GM18858 (cell line): ENCODE measurements around the gene SVBP.

ENCODE experiments used
- ATAC-seq: cut with Tn5 transposase; IDR thresholded peaks from one replicate; pipeline ENCODE4 v1.9.1; 2021; ENCODE audit not compliant: unreplicated experiment

SVBP gene

DNA sequence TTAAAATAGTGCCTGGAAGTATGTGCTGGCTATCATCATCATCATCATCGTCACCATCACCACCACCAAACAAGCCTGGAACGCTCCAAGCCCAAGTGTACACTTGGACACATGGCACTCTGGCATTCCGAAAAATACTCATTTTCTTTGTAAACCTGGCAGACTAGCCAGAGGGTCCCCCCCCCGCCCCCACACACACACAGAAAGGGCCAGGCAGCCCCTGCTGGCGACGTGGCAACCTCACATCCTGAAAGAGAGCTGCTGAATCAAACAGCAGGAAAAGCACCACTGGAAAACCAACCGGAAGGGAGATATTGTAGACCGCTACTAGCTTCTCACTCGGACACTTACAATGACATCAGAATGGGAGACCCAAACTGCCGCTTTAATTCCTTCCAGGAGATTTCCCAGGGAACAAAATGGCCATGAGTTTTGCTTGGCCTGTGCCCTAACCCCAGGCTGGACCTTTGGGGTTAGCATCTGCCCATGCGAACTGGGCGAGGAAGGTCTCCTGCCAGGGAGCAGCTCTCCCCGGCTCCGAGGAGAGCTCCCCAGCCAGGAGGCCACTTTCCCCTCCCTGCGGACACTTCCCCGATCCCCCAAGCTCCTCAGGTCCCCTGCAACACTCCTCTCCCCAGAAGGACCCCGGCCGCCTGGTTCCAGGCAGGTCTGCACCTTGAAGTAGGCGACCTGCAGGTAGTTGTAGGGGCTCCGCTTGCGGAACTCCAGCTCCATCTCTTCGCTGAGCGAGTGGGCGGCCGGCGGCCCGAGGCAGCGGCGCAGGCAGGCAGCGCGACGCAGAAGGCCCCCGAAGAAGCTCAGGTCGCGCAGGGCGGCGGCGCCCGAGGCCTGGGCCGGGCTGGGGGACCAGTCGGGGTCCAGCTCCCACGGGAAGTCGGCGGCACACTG lies 51.1 kb downstream of the SVBP start:
- ATAC-seq = peak; percentile 12

DNA sequence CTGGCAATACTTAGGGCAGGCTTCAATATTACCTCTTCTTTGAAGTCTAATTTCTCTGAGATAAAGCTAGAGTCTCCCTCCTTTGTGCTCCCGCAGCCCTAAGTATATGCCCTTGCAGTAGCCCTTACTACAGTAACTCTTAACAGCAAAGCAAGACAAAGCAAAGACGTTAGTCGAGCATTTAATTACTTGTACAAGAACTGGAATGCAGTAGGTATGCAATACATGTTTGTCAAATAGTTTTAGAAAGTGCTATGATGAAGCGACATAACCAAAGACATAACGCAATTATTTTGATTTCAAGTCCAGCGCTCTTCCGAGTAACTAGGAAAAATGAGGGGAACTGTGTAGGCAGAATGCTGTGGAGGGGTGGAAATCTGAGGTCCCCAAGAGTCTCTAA lies 51.9 kb downstream of the SVBP start:
- no peak for ATAC-seq

DNA sequence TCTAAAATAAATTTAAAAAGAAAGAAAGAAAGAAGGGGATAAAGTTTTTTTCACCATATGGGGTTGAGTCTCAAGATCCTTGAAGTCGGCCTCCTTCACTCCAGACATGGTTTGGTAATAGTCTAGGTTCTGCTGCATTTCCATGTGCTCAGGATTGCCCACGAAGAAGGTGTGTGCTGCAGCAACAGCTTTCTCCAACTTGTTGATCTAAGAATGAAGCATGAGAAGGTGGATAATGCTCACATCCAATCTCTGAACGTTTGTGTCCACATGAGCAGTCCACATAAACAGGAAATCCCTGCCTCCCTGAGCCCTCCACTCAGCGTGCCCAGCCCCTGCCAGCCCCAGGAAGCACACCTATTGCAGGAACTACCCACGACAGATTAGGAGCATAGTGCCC lies 54.9 kb downstream of the SVBP start:
- ATAC-seq = no peak

DNA sequence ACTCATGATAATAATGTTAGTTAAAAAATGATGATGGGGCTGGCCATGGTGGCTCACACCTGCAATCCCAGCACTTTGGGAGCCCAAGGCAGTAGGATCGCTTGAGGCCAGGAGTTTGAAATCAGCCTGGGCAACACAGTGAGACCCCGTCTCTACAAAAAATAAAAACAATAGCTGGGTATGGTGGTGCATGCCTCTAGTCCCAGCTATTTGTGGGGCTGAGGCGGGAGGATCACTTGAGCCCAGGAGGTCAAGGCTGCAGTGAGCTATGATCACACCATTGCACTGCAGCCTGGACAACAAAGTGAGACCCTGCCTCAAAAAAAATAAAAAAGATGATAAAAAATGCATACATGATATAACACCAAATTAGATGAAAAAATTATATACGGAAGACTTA lies 55.6 kb downstream of the SVBP start:
- ATAC-seq = no peak

DNA sequence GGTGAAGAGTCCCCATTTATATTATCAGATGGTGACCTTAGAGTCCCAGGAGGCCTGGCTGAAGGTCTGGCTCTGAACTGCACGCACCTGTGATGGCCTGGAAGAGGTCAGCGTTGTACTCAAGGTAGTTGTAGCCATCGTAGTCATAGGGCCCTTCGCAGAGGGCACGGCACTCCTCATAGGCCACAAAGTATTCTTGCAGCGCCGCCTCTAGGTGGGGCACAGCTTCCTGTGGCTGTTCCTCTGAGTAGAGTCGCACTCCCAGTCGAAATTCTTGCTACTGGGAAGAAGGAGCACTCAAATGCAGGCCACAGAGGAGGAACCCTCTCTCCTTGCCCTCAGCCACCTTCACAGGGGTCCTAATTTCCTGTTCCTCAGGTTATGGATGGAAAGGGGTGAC lies 58.1 kb downstream of the SVBP start:
- ATAC-seq = no peak

DNA sequence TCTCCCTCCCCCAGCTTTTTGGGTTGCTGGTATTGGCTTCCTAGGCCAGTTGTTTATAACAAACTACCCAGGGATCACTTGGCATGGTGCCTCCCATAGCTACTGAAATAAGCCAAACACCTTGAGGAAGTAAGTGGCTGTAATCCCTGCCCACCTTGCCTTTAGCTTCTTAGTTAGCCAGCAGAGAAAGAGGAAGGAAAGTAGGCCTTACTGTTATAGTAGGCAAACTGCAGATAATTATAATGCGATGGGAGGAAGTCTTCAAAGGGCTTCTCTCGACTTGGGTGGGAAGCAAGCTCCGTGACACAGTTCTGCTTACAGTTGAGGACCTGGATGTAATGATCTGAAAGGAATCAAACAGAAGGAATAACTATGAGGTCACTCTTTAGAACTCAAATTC lies 58.6 kb downstream of the SVBP start:
- no peak for ATAC-seq

DNA sequence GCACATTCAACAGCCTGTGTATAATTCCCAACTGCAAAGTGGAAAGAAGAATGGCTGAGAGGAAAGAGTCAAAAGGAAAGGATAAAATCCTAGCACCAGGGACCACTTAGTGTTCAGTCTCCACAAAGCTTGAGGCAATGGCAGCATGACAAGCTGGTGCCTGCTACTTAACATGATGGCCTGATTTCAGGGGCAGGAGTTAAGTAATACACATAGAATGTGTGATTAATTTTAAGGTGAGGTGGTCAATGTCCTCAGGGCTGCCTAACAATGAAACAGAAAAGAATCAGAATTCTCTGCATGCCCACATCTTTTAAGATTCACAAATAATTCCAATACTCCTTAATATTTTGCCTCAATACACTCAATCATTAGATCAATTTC lies 59.3 kb downstream of the SVBP start:
- ATAC-seq = no peak
